GM19397 (cell line): ENCODE data around the gene SOX10.

Source experiments
- ATAC-seq: cut with Tn5 transposase; IDR thresholded peaks from one replicate; pipeline ENCODE4 v1.9.1; 2021; ENCODE audit warnings: mild to moderate bottlenecking, moderate library complexity; ENCODE audit not compliant: unreplicated experiment

SOX10 gene

GRCh38 chr22:38016182-38017151 lies 32.1 kb upstream of the SOX10 start:
- ATAC-seq, result no peak

- no peak for ATAC-seq
Observed at GRCh38 chr22:38014083-38014482, 29.7 kb upstream of the SOX10 start.

GRCh38 chr22:38012604-38013072 lies 28.3 kb upstream of the SOX10 start:
- no peak for ATAC-seq

GRCh38 chr22:38009000-38009806 lies 24.8 kb upstream of the SOX10 start:
- ATAC-seq, result no peak

- no peak for ATAC-seq
Observed at GRCh38 chr22:38007330-38007902, 23.1 kb upstream of the SOX10 start.

GRCh38 chr22:38006906-38007305 lies 22.6 kb upstream of the SOX10 start:
- ATAC-seq, result no peak

GRCh38 chr22:38005943-38006342 lies 21.6 kb upstream of the SOX10 start:
- no peak for ATAC-seq

- no peak for ATAC-seq
Observed at GRCh38 chr22:37999640-38000272, 15.4 kb upstream of the SOX10 start.

GRCh38 chr22:37999236-37999635 lies 14.9 kb upstream of the SOX10 start:
- no peak for ATAC-seq

- ATAC-seq, result no peak
Observed at GRCh38 chr22:37998543-37998942, 14.2 kb upstream of the SOX10 start.

GRCh38 chr22:37996515-37997246 lies 12.3 kb upstream of the SOX10 start:
- ATAC-seq, result no peak

- ATAC-seq, result no peak
Observed at GRCh38 chr22:37996079-37996478, 11.7 kb upstream of the SOX10 start.

GRCh38 chr22:37995460-37995859 lies 11.1 kb upstream of the SOX10 start:
- ATAC-seq, result no peak

- no peak for ATAC-seq
Observed at GRCh38 chr22:37994982-37995381, 10.6 kb upstream of the SOX10 start.

- ATAC-seq, result no peak
Observed at GRCh38 chr22:37994049-37994448, 9.7 kb upstream of the SOX10 start.

GRCh38 chr22:37991731-37992442 lies 7.5 kb upstream of the SOX10 start:
- no peak for ATAC-seq

GRCh38 chr22:37990862-37991261 lies 6.5 kb upstream of the SOX10 start:
- no peak for ATAC-seq

GRCh38 chr22:37990301-37990700 lies 5.9 kb upstream of the SOX10 start:
- no peak for ATAC-seq
